Osteocyte (in vitro differentiated cells): ENCODE measurements around the gene ARHGAP21. TPM values are rescaled to one million over a fixed set of nuclear protein-coding genes. Genes with fewer than 3 reads are reported as not detected.
"Not testable (repeated sequence)": the region's sequence is repeated elsewhere in the genome, so short reads cannot be mapped to it uniquely, and the experiment has no call there.

ENCODE experiments used
- DNase-seq: peaks from one replicate; pipeline ENCODE4 v3.0.0; 2021; ENCODE audit warnings: mixed read lengths; ENCODE audit not compliant: unreplicated experiment; ENCODE audit errors: extremely low spot score
- H3K27ac Mint-ChIP-seq: one replicate; pipeline ENCODE4 v1.8.0; 2021; ENCODE audit warnings: mild to moderate bottlenecking, mixed read lengths; ENCODE audit not compliant: unreplicated experiment
- H3K27me3 Mint-ChIP-seq: one replicate; pipeline ENCODE4 v1.8.0; 2021; ENCODE audit warnings: mixed read lengths; ENCODE audit not compliant: unreplicated experiment
- H3K36me3 Mint-ChIP-seq: one replicate; pipeline ENCODE4 v1.8.0; 2021; ENCODE audit warnings: mixed read lengths; ENCODE audit not compliant: unreplicated experiment
- H3K4me1 Mint-ChIP-seq: one replicate; pipeline ENCODE4 v1.8.0; 2021; ENCODE audit warnings: mixed read lengths; ENCODE audit not compliant: unreplicated experiment
- H3K4me3 Mint-ChIP-seq: one replicate; pipeline ENCODE4 v1.8.0; 2021; ENCODE audit warnings: mild to moderate bottlenecking, moderate library complexity, mixed read lengths; ENCODE audit not compliant: unreplicated experiment
- H3K9me3 Mint-ChIP-seq: one replicate; pipeline ENCODE4 v1.8.0; 2021; ENCODE audit warnings: mixed read lengths; ENCODE audit not compliant: unreplicated experiment
- total RNA-seq: library from RNA; stranded (reverse); gene quantifications from 2 replicates; pipeline ENCODE4 v1.2.1, GENCODE V29; 2021
- TF ChIP-seq, protein P1 (sequence below): fragments of 200-600 bp; sonication (generic); IDR thresholded peaks from 2 replicates; pipeline ENCODE4 v1.5.0; 2021; ENCODE audit warnings: antibody characterized with exemption, mild to moderate bottlenecking, moderate library complexity

Gene ARHGAP21
- total RNA-seq, 1 donor from 2014 or later: 170 TPM

DNA sequence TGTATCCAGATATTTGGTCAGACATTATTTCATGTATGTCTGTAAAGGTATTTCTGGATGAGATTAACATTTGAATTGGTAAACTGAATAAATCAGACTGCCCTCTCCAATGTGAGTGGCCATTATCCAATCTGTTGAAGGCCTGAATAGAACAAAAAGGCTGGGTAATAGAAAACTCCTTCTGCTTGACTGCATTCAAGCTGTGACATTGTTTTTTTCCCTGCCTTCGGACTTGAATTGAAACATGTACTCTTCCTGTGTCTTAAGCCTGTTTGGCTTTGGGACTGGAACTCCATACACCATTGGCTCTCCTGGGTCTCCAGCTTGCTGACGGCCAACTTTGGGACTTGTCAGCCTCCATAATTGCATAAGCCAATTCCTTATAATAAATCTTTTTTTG lies 36.0 kb upstream of the ARHGAP21 start:
- H3K27me3 Mint-ChIP-seq: no peaks in the 10 kb centered on the region
- no peak for DNase-seq
- TF ChIP-seq, protein P1, sequence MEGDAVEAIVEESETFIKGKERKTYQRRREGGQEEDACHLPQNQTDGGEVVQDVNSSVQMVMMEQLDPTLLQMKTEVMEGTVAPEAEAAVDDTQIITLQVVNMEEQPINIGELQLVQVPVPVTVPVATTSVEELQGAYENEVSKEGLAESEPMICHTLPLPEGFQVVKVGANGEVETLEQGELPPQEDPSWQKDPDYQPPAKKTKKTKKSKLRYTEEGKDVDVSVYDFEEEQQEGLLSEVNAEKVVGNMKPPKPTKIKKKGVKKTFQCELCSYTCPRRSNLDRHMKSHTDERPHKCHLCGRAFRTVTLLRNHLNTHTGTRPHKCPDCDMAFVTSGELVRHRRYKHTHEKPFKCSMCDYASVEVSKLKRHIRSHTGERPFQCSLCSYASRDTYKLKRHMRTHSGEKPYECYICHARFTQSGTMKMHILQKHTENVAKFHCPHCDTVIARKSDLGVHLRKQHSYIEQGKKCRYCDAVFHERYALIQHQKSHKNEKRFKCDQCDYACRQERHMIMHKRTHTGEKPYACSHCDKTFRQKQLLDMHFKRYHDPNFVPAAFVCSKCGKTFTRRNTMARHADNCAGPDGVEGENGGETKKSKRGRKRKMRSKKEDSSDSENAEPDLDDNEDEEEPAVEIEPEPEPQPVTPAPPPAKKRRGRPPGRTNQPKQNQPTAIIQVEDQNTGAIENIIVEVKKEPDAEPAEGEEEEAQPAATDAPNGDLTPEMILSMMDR: no peak
- no peak overlapping the region for H3K27ac Mint-ChIP-seq
- H3K36me3 Mint-ChIP-seq: no peaks in the 10 kb centered on the region
- peaks cover 32% of the 10 kb centered on the region for H3K4me1 Mint-ChIP-seq
- no peak overlapping the region for H3K4me3 Mint-ChIP-seq
- no peaks in the 10 kb centered on the region for H3K9me3 Mint-ChIP-seq

DNA sequence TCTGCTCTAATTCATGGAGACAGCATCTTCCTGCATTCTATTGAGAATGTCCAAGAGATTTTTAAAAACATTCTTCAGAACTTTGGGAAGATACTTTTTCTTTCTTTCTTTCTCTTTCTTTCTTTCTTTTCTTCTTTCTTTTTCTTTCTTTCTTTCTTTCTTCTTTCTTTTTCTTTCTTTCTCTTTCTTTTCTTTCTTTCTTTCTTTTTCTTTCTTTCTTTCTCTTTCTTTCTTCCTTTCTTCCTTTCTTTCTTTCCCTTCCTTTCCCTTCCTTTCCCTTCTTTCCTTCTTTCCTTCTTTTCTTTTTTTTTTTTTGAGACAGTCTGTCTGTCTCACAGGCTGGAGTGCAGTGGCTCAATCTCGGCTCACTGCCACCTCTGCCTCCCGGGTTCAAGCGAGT lies 34.6 kb upstream of the ARHGAP21 start:
- H3K27ac Mint-ChIP-seq, H3K27me3 Mint-ChIP-seq, DNase-seq, H3K4me3 Mint-ChIP-seq, H3K9me3 Mint-ChIP-seq, H3K36me3 Mint-ChIP-seq: not testable (repeated sequence)
- peaks cover 21% of the 10 kb centered on the region for H3K4me1 Mint-ChIP-seq

GRCh38 chr10:24756283-24756682 lies 32.6 kb upstream of the ARHGAP21 start:
- Mint-ChIP-seq H3K36me3 (no peaks in the 10 kb centered on the region), H3K27me3 (no peaks in the 10 kb centered on the region), H3K9me3 (no peaks in the 10 kb centered on the region), H3K4me1 (peaks cover 12% of the 10 kb centered on the region), H3K4me3 (no peak overlapping the region), H3K27ac (no peak overlapping the region)
- DNase-seq: no peak
- TF ChIP-seq, protein P1: no peak

- Mint-ChIP-seq H3K36me3 (no peaks in the 10 kb centered on the region), H3K9me3 (no peaks in the 10 kb centered on the region), H3K27ac (no peak overlapping the region), H3K27me3 (no peaks in the 10 kb centered on the region), H3K4me3 (no peak overlapping the region), H3K4me1 (peaks cover 11% of the 10 kb centered on the region)
- TF ChIP-seq, protein P1: no peak
- no peak for DNase-seq
Observed at GRCh38 chr10:24751716-24752115, 28.0 kb upstream of the ARHGAP21 start.

DNA sequence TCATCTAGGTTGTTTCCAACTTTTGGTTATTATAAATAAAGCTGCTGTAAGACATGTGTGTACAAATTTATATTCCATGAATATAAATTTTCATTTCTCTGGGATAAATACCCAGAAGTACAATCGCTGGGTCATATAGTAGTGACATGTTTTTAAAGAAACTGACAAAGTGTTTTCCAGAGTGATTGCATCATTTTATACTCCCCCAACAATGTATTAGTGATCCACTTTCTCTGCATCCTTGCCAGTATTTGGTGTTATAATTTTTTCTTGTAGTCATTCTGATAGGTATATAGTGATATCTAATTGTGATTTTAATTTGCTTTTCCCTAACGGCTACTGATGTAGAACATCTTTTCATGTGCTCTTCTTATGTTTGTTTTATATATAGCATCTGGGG lies 27.0 kb upstream of the ARHGAP21 start:
- H3K27ac Mint-ChIP-seq: no peak overlapping the region
- TF ChIP-seq, protein P1: no peak
- DNase-seq: no peak
- H3K27me3 Mint-ChIP-seq: no peaks in the 10 kb centered on the region
- no peaks in the 10 kb centered on the region for H3K9me3 Mint-ChIP-seq
- no peaks in the 10 kb centered on the region for H3K36me3 Mint-ChIP-seq
- H3K4me3 Mint-ChIP-seq: no peak overlapping the region
- peaks cover 11% of the 10 kb centered on the region for H3K4me1 Mint-ChIP-seq

GRCh38 chr10:24748214-24748613 lies 24.5 kb upstream of the ARHGAP21 start:
- no peak for DNase-seq
- H3K4me1 Mint-ChIP-seq: peaks cover 12% of the 10 kb centered on the region
- no peaks in the 10 kb centered on the region for H3K36me3 Mint-ChIP-seq
- no peaks in the 10 kb centered on the region for H3K27me3 Mint-ChIP-seq
- TF ChIP-seq, protein P1: no peak
- no peak overlapping the region for H3K27ac Mint-ChIP-seq
- H3K4me3 Mint-ChIP-seq: no peak overlapping the region
- no peaks in the 10 kb centered on the region for H3K9me3 Mint-ChIP-seq
